HG03521 (cell line): ENCODE results near the gene FYTTD1.

Source experiments
- ATAC-seq: cut with Tn5 transposase; IDR thresholded peaks from one replicate; pipeline ENCODE4 v1.9.1; 2021; ENCODE audit warnings: mild to moderate bottlenecking, moderate library complexity; ENCODE audit not compliant: unreplicated experiment

Gene FYTTD1

DNA sequence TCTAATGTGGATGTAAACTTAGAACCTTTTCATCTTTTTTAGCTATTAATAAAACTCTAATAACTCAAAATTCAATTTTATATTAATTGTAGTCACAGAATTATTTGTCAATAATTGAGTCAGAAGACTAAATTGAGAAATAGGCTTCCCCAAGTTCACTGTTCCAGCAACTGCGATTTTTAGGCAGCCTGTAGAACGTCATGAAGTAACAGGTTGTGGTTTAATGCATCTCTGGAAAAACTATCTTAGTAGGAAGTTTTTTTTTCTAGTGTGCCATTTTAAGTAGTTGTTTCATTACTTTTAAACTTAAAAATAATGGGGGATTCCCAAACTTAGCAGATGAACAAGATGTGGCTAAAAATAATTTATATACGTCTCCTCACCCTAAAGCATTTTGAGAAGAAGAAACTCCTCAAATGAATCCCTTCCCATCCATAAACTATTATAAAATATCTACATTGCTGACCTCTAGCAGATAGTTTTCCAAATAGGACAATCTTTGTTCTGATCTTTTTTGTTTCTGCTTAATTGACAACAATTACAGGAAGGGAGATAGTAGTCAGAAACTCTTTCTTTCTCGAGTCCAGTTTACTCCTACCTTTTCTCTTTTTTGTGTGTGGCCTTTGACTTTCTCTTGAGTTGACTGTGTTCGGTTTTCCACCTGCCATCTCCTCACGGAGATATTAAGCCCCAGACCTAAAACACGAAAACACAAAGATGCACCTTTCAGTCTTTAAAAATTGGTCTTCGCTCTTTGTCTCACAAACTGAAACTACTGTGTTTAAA lies 84.4 kb downstream of the FYTTD1 start:
- ATAC-seq, result no peak

DNA sequence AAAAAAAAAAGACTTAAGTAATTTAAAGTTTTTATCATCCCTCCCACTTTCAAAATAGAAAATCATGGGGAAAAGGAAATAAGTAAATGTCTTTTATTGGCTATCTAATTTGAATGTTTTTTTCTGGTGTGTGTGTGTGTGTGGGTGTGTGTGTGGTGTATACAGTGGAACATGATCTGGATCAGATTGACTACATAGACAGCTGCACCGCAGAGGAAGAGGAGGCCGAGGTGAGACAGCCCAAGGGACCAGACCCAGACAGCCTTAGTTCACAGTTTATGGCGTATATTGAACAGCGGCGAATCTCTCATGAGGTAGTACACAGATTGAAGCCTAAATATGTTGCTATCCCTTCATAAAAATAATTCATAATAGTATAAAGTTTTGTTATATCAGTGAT lies 85.8 kb downstream of the FYTTD1 start:
- no peak for ATAC-seq

DNA sequence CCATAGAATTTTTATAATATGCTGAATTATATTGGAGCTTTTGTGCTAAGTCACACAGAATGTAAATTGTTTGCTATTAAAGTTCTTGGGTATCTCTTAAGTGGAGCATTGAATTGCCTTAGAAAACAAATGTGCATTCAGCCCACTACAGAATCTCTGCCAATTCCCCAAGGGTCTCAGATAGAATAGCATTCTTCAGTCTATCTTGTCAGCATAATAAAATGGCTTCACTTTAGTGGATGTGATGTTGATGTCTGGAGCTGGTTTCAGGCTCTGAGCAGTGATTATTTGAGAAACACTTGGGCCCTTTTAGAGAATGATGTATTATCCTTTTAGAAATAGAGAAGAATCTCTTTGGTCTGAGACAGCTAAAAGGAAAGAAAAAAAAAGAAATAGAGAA lies 86.6 kb downstream of the FYTTD1 start:
- no peak for ATAC-seq
